Measurements from ENCODE around the gene RBL1.
"Not testable (repeated sequence)": the region's sequence is repeated elsewhere in the genome, so short reads cannot be mapped to it uniquely, and the experiment has no call there.

The RBL1 gene

DNA sequence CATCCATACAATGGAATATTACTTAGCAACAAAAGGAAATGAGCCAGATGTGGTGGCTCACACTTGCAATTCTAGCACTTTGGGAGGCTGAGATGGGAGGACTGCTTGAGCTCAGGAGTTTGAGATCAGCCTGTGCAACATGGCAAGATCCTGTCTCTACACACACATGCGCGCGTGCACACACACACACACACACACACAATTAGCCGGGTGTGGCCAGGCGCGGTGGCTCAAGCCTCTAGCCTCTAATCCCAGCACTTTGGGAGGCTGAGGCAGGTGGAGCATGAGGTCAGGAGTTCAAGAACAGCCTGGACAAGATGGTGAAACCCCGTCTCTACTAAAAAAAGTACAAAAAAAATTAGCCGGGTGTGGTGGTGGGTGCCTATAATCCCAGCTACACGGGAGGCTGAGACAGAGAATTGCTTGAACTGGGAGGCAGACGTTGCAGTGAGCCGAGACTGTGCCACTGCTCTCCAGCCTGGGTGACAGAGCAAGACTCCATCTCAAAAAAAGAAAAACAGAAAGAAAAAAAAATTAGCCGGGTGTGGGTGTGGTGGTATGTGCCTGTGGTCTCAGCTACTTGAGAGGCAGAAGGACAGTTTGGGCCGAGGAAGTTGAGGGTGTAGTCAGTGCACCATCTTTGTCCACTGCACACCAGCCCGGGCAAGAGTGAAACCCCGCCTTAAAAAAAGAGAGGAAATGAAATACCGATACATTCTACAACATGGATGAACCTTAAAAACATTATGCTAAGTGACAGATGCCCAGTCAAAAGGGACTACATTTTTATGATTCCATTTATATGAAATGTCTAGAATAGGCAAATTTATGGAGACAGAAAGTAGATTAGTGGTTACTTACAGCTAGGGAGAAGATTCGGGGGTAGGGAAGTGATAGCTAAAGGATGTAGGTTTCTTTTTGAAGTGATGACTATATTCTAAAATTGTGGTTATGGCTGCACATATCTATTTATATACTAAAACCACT, 52.5 kb downstream of the RBL1 start:
- H3K4me3 ChIP-seq (ENCODE audit: low read depth, low read length): no peak overlapping the region
- no peak for DNase-seq (ENCODE audit: low read depth)
- TF ChIP-seq, protein P1, sequence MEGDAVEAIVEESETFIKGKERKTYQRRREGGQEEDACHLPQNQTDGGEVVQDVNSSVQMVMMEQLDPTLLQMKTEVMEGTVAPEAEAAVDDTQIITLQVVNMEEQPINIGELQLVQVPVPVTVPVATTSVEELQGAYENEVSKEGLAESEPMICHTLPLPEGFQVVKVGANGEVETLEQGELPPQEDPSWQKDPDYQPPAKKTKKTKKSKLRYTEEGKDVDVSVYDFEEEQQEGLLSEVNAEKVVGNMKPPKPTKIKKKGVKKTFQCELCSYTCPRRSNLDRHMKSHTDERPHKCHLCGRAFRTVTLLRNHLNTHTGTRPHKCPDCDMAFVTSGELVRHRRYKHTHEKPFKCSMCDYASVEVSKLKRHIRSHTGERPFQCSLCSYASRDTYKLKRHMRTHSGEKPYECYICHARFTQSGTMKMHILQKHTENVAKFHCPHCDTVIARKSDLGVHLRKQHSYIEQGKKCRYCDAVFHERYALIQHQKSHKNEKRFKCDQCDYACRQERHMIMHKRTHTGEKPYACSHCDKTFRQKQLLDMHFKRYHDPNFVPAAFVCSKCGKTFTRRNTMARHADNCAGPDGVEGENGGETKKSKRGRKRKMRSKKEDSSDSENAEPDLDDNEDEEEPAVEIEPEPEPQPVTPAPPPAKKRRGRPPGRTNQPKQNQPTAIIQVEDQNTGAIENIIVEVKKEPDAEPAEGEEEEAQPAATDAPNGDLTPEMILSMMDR (conservative IDR thresholded peaks at IDR 0.05; ENCODE audit: low read depth, low read length): no peak

DNA sequence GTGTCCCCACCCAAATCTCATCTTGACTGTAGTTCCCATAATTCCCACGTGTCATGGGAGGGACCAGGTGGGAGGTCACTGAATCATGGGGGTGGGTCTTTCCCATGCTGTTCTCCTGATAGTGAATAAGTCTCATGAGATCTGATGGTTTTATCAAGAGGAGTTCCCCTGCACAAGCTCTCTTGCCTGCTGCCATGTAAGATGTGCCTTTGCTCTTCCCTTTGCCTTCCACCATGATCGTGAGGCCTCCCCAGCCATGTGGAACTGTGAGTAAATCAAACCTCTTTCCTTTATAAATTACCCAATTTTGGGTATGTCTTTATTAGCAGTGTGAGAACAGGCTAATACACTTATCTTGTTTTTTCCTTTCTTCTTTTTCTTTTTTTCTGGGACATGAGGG, 56.4 kb downstream of the RBL1 start:
- DNase-seq (ENCODE audit: low read depth); H3K4me3 ChIP-seq (ENCODE audit: low read depth, low read length): not testable (repeated sequence)

DNA sequence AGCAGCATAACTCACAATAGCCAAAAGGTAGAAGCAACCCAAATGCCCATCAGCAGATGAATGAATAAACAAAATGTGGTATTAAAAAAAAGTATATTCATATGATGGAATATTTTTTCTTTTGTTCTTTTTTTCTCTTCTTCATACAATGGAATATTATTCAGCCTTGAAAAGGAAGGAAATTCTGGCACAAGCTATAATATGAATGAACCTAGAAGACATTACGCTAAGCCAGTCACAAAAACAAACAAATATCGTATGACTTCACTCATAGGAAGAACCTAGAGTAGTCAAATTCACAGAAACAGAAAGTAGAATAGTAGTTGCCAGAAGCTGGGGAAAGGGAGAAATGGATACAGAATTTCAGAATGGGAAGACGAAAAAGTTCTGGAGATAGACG, 63.7 kb downstream of the RBL1 start:
- TF ChIP-seq, protein P1 (conservative IDR thresholded peaks at IDR 0.05; ENCODE audit: low read depth, low read length): no peak
- H3K4me3 ChIP-seq (ENCODE audit: low read depth, low read length): no peak overlapping the region

DNA sequence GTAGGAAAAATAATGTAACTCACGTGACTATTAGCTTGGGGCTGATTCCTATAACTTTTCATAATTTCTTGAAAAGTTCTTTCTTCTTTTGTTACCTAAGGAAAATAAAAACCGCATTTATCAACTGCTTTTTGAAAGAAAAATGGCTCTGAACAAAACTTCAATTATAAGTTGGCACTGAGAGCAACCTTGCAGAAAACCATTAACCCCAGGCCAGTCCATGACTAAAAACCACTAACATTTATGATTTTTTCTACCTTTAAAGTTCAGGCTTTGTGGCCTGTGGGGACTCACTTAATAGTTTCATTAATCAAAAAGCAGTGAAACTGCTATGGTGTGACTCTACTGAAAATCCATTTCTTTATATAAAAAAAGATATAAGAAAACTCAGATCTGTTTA, 75.2 kb downstream of the RBL1 start:
- no peak for DNase-seq (ENCODE audit: low read depth)
- no peak overlapping the region for H3K4me3 ChIP-seq (ENCODE audit: low read depth, low read length)
- TF ChIP-seq, protein P1 (conservative IDR thresholded peaks at IDR 0.05; ENCODE audit: low read depth, low read length): no peak

More for the DNA sequence above, 63.7 kb downstream of the RBL1 start:
- DNase-seq (ENCODE audit: low read depth): no peak

DNA sequence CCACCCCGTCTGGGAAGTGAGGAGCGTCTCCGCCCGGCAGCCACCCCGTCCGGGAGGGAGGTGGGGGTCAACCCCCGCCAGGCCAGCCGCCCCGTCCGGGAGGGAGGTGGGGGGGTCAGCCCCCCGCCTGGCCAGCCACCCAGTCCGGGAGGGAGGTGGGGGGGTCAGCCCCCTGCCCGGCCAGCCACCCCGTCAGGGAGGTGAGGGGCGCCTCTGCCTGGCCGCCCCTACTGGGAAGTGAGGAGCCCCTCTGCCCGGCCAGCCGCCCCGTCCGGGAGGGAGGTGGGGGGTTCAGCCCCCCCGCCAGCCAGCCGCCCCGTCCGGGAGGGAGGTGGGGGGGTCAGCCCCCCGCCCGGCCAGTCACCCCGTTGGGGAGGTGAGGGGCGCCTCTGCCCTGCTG, 83.2 kb downstream of the RBL1 start:
- DNase-seq (ENCODE audit: low read depth); H3K4me3 ChIP-seq (ENCODE audit: low read depth, low read length): not testable (repeated sequence)

DNA sequence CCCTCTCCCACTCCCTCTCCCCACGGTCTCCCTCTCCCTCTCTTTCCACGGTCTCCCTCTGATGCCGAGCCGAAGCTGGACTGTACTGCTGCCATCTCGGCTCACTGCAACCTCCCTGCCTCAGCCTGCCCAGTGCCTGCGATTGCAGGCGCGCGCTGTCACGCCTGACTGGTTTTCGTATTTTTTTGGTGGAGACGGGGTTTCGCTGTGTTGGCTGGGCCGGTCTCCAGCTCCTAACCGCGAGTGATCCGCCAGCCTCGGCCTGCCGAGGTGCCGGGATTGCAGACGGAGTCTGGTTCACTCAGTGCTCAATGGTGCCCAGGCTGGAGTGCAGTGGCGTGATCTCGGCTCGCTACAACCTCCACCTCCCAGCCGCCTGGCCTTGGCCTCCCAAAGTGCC, 83.9 kb downstream of the RBL1 start:
- H3K4me3 ChIP-seq (ENCODE audit: low read depth, low read length); DNase-seq (ENCODE audit: low read depth): not testable (repeated sequence)

DNA sequence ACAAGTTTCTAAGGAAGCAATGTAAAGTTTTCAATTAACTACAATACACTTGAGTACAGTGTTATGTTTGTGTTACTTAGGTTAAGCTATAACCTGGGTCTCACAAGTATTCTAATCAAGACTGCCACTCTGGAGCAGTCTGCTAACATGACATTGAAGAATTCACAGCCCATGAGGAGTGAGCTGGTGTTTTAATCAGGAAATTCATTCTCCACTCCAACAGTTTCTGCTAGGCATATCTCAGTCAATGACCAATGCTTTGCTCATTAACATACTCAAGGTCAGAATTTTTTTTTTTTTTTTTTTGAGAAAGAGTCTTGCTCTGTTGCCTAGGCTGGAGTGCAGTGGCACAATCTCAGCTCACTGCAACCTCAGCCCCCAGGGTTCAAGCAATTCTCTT, 84.7 kb downstream of the RBL1 start:
- no peak overlapping the region for H3K4me3 ChIP-seq (ENCODE audit: low read depth, low read length)
- DNase-seq (ENCODE audit: low read depth): no peak
- TF ChIP-seq, protein P1 (conservative IDR thresholded peaks at IDR 0.05; ENCODE audit: low read depth, low read length): no peak

DNA sequence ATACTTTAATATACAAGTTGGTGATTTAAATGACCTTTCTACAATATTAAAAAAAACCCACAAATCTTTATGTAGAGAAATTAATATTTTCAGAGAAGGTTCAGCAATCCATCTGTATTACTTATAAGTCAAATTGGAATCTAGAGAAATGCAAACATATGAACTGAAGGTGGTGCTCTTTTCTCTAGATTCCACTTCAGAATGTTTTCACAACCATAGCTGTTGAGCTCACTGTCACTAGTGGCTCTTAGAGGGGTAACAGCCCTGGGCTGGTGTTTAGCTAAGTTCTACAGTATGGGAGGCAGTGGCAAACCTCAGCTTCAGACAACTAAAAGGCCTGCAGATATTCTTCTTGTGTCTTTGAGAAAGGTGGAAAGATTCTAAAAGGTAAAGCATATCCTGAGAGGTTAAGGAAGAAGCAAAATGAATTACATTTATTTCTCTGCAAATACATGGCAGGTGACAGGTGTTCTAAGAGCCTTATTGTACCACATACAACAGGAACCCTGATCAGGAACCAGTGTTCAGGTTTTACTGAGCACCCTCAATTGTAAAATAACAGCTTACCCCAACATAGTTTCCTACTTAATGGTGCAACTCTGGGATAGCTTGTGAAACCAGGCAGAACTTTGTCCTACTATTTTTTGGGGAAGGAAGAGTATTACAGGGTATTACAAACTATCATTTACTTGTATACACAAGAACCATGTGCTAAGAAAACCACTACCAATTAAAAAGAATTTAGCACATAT, 87.7 kb downstream of the RBL1 start:
- no peak overlapping the region for H3K4me3 ChIP-seq (ENCODE audit: low read depth, low read length)
- TF ChIP-seq, protein P1 (conservative IDR thresholded peaks at IDR 0.05; ENCODE audit: low read depth, low read length): peak; percentile 53
- peak; percentile 83 for DNase-seq (ENCODE audit: low read depth)

DNA sequence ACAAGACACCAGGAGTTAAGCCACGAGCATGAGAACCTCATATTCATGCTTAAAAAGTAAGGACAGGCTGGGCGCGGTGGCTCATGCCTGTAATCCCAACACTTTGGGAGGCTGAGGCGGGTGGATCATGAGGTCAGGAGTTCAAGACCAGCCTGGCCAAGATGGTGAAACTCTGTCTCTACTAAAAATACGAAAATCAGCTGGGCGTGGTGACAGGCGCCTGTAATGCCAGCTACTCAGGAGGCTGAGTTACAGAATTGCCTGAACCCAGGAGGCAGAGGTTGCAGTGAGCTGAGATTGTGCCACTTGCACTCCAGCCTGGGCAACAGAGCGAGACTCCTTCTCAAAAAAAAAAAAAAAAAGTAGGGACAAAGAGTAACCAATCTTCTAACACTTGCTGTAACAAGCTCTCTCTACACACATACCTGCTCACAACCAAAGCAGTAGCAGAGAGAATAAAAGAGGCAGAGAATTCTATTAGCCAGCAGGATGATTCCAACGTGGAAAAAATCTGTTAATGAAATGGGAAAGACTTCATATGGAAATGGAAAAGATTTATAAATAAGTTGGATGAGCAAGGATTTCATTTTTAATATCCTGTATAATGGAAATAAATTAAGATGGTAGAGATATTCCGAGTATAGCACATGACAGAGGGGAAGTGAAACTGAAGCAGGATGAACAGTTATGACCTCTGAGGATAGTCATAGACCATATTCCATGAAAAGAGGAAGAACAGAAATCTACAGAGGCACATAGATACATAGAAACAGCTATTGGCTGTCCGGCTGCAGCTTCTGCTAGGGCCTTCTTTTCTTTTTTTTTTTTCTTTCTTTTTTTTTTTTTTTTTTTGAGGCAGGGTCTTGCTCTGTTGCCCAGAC, 90.5 kb downstream of the RBL1 start:
- H3K4me3 ChIP-seq (ENCODE audit: low read depth, low read length); DNase-seq (ENCODE audit: low read depth): not testable (repeated sequence)

DNA sequence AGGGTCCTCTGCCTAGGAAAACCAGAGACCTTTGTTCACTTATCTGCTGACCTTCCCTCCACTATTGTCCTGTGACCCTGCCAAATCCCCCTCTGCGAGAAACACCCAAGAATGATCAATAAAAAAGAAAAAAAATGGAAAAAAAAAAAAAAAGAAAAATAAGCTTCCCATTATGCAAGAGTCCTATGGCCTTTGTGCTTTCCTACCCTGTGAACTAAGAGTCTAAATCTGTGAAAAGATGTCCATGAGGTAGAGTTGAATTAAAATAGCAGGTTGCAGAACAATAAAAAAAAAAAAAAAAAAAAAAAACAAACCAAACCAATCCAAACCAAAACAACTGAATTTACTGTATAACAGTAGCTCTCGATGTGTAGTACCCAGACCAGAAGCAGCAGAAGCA, 94.2 kb downstream of the RBL1 start:
- not testable (repeated sequence) for H3K4me3 ChIP-seq (ENCODE audit: low read depth, low read length); DNase-seq (ENCODE audit: low read depth)

DNA sequence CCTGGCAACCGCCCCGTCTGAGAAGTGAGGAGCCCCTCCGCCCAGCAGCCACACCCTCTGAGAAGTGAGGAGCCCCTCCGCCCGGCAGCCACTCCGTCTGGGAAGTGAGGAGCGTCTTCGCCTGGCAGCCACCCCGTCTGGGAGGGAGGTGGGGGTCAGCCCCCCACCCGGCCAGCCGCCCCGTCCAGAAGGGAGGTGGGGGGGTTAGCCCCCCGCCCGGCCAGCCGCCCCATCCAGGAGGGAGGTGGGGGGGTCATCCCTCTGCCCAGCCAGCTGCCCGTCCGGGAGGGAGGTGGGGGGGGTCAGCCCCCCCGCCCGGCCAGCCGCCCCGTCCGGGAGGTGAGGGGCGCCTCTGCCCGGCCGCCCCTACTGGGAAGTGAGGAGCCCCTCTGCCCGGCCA, 95.6 kb downstream of the RBL1 start:
- not testable (repeated sequence) for H3K4me3 ChIP-seq (ENCODE audit: low read depth, low read length); DNase-seq (ENCODE audit: low read depth)
